Measurements from ENCODE around the gene JMJD1C.

- TF ChIP-seq CTCF (IDR thresholded peaks at IDR 0.05) (no peak), POLR2A (IDR thresholded peaks at IDR 0.05) (no peak)
Observed at GRCh38 chr10:63501954-63502353, 36.2 kb upstream of the JMJD1C start.
